GM18526 (cell line): ENCODE data around the gene BYSL.
A peak's percentile ranks its signal among the peaks of the same experiment; 100 is the strongest.

Experiments used
- POLR2A ChIP-seq: IDR thresholded peaks from 3 replicates; pipeline ENCODE4 v1.6.1; 2011; ENCODE audit not compliant: insufficient read length; ENCODE audit errors: extremely low read depth

The BYSL gene

DNA sequence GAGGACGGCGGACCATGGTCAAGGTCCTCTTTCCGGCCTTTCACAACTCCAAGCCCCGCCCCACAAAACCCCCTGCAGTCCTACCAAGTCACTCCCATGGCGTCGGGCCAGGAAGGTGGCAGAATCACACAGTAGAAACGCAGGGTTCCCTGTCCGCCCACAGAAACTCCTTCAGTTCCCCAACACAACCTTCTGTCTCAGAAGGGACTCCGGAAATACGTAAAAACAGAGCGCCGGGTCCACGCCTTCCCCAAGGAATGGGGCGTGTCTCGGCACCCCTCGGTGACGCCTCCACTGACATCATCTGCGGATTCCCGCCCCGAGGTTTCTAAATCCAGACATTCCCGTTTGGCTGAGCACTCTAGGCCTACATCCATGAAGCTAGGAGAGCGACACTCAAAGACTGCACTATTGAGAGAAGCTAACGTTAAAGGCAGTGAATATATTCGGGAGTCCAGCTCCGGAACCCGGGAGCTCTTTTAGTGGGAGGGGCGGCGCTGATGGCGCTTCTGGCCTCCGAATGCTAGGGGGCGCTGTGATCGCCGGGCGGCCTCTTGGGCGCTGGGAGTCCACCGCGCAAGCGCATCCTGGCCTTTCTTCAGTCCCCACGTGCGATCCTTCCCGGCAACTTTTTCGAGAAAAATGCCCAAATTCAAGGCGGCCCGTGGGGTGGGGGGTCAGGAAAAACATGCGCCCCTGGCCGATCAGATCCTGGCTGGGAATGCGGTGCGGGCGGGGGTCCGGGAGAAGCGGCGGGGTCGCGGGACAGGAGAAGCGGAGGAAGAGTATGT, at the start of gene BYSL, which contains the start of gene MED20:
Gene BYSL, plus strand, starts transcription at position 579 of the 791 bp plus-strand sequence. Its CDS starts 64 bp downstream, at position 643.
Gene MED20, minus strand, starts transcription at position 219 of the 791 bp plus-strand sequence. Its CDS starts 121 bp downstream, at position 98.
- peak; percentile 70 for TF ChIP-seq POLR2A

GRCh38 chr6:41871691-41872090, 49.6 kb upstream of the BYSL start:
- TF ChIP-seq POLR2A = no peak

DNA sequence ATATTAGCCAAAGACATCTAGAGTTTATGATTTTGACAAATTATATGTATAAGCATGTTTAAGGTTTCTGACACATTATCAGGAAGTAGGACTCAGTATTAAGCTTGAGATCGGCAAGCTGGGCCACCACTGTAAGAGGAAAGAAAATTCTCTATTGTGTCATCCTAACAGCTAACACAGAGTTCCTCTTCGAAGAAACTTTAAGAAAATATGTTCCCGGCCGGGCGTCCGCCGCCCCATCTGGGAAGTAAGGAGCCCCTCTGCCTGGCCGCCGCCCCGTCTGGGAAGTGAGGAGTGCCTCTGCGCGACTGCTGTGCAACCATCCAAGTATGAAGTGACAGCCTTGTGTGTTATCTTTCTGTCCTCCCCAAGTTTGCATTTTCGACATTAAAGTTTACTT, 49.2 kb upstream of the BYSL start:
- TF ChIP-seq POLR2A = no peak

GRCh38 chr6:41874741-41875140, 46.6 kb upstream of the BYSL start:
- no peak for TF ChIP-seq POLR2A

DNA sequence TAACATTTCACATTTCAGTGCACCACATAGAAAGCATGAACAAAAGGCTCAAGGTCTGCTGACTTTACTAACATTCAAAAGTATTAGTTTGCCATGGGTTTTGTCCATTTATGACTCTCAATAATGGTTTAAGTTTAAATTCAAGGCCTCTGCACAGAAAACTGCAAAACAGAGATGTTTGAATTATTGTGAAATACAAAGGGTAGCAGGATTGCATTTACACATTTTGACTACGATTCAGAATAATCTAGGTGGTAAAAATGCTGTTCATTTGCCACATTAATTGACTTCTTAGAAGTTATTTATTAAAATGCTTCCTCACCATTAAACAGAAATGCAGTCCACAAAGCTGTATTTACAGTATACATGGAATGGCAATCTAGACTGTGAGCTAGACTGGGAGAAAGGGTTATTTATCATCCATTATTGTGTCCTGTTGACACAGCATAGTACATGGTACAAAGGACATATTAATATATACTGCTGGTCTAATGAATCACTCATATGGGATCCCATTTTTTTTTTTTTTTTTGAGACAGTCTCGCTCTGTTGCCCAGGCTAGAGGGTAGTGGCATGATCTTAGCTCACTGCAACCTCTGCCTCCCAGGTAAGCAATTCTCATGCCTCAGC, 44.1 kb upstream of the BYSL start:
- TF ChIP-seq POLR2A = no peak

- no peak for TF ChIP-seq POLR2A
Measured at GRCh38 chr6:41878246-41878645, 43.1 kb upstream of the BYSL start.

GRCh38 chr6:41878961-41879405, 42.3 kb upstream of the BYSL start:
- no peak for TF ChIP-seq POLR2A

DNA sequence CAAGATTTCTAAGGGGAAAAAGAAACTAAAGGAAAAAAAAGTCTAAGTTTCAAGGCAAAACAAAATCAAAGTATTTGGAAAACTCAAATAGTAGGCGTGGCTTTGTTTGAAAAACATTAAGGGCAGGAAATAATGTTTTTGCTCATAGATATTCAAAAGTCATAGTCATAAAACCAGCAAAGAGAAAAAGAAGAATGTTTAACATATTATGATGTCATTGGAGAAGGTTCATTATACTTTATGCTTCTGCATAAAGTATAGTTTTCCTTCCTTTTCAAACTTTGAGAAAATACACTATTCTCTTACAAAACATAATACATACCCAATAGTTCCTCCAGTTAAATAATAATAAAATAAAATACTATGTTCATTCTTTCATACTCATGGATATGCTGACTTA, 39.8 kb upstream of the BYSL start:
- TF ChIP-seq POLR2A = no peak

DNA sequence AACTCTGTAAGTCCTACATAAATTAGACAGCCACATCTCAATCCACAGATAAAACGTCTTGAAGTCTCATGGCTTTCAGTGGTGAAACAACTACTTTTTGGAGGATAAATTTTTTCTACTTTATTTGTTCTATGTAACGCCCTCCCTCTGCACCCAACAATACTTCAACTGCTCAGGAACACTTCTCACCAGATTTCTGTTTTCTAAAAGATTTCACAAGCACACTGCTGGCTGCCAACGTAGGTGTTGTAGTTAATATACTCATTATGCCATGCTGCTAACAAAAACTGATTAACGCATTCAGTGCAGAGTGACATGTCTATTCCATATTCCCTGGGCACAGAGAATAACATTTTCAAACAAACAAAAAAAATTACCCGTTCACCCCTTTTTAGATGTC, 36.3 kb upstream of the BYSL start:
- TF ChIP-seq POLR2A = no peak

- no peak for TF ChIP-seq POLR2A
Measured at GRCh38 chr6:41885930-41886329, 35.4 kb upstream of the BYSL start.

DNA sequence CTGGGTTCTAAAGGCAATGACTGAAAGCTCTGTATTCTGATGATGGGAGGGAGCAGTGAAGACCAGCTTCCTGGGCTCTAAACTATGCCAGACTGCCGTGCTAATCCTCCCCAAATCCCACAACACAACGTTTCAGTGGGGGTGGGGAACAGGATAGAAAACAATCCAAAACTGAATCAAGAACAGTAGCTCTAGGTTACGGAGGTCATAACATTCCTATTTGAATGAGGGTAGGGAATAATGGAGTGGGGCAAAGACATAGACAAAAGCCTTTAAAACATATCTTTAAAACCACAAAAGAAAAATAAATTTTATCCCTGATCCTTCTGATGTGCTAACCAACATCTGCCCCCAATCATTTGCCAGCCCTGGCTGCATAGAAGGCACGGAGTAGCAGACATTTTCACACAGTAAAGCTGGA, 34.0 kb upstream of the BYSL start:
- no peak for TF ChIP-seq POLR2A

- no peak for TF ChIP-seq POLR2A
Measured at GRCh38 chr6:41892921-41893564, 28.3 kb upstream of the BYSL start.

GRCh38 chr6:41894366-41895299, 26.7 kb upstream of the BYSL start:
- TF ChIP-seq POLR2A = no peak

DNA sequence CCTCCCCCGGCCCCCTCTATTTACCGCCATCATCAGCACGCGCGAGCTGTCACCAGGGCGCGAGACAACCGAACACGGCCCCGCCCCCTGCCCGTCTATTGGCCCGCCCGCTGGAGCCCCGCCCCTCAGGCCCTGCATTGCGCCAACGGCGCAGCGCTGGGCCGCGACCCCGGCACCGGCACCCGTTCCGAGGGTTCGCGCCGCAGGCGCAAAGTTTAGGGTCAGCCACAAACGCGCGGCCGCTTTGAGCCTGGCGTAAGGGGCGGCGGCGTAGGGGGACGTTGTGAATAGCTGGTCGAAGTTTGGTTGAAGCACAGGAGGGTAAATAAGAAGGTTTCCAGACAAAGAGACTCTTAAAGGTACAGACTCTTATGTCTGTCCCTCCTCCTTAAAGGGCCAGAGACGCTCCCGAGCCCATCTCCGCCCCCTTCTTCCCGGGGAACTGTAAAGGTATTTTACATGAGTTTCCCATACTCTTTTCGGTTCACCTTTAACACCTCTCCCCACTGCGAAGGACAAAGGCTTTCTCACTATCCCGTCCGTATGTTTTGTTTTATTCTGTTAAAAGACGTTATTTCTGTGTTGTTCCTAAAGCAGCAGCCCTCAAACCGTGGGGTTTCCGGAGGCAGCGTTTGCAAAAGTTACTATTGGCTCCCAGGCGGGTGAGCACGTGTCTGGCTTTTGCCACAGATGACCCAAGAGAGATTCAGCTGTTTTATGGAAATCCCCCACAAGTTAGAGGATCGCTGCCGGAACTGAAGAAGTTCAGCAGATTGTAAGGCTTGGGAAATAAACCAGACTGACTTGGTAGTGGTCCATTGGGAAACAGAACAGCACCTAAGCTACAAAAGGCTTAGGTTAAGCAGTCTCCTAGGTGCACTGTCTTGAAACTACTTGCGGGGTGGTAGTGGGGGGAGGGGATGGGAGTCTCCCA, 25.7 kb upstream of the BYSL start, which contains the start of gene USP49:
Gene USP49, minus strand, starts transcription at position 76 of the 934 bp plus-strand sequence. CDS start 88,392 bp downstream, outside the sequence.
- peak; percentile 57 for TF ChIP-seq POLR2A
